Heart left ventricle (tissue), 16 donors: ENCODE data around the gene MAP3K5. TPM values are rescaled to one million over a fixed set of nuclear protein-coding genes. Genes with fewer than 3 reads are reported as not detected.

Source experiments
- ATAC-seq, 4 donors: fragments of 200-7000 bp; cut with Tn5 transposase; one replicate each; pipeline ENCODE4 v1.9.1; 2020 to 2022; ENCODE audit warnings: moderate library complexity in 4 of 4, mild to moderate bottlenecking in 3 of 4, moderate number of reproducible peaks in 1 of 4
- DNase-seq, 5 donors: peaks; one replicate each; pipeline ENCODE4 v3.0.0-alpha.2; 2020
- H3K27ac ChIP-seq, 12 donors: fragments of 200-600 bp; sonication (generic) in 4 of 12; one replicate each; pipeline versions ENCODE4 v1.5.0 to v1.8.0; 2016 to 2022; ENCODE audit warnings: mild to moderate bottlenecking in 2 of 12
- H3K27me3 ChIP-seq, 9 donors: fragments of 200-600 bp; sonication (generic) in 2 of 9; one replicate each; pipeline versions ENCODE4 v1.5.1 to v1.8.0; 2016 to 2022; ENCODE audit warnings: mild to moderate bottlenecking in 3 of 9
- H3K36me3 ChIP-seq, 9 donors: fragments of 200-600 bp; sonication (generic) in 2 of 9; one replicate each; pipeline versions ENCODE4 v1.5.0 to v1.8.0; 2018 to 2022; ENCODE audit warnings: mild to moderate bottlenecking in 2 of 9
- H3K4me1 ChIP-seq, 12 donors: fragments of 200-600 bp; sonication (generic) in 4 of 12; one replicate each; pipeline versions ENCODE4 v1.5.0 to v1.8.0; 2016 to 2022; ENCODE audit warnings: mild to moderate bottlenecking in 3 of 12
- H3K4me3 ChIP-seq, 12 donors: fragments of 200-600 bp; sonication (generic) in 4 of 12; one replicate each; pipeline versions ENCODE4 v1.5.0 to v1.8.0; 2017 to 2022; ENCODE audit warnings: mild to moderate bottlenecking in 9 of 12, moderate library complexity in 4 of 12
- H3K9me3 ChIP-seq, 12 donors: fragments of 200-600 bp; sonication (generic) in 4 of 12; one replicate each; pipeline versions ENCODE4 v1.5.0 to v1.8.0; 2016 to 2022; ENCODE audit warnings: mild to moderate bottlenecking in 1 of 12
- POLR2A ChIP-seq, 2 donors: fragments of 450-650 bp; IDR thresholded peaks; one replicate each; pipeline ENCODE4 v1.6.1; 2017; ENCODE audit warnings: antibody characterized with exemption in 2 of 2, mild to moderate bottlenecking in 2 of 2, moderate library complexity in 2 of 2
- WGBS, 4 donors: extraction: QIAGEN DNeasy Blood & Tissue Kit in 2 of 4; methylation state at CpG; one replicate each; pipeline versions ENCODE4 v1.1.5 to v1.1.7; 2013 to 2018; 5-methylcytosine and 5-hydroxymethylcytosine counted together
- intact Hi-C, 10 donors: fragments of 100-400 bp; cut with DNase I; formaldehyde crosslinking; loops; one replicate each; pipeline versions ENCODE4 v1.11.1 to v1.14.2; 2022
- polyA plus RNA-seq, 2 donors: library from polyadenylated mRNA; stranded (reverse); fragments of 200-250 nt; gene quantifications; one replicate each; pipeline ENCODE4 v1.2.3, GENCODE V29; 2013
- total RNA-seq, 9 donors: library from RNA; depleted of rRNA in 2 of 9; stranded (reverse); fragments of >200 nt in 2 of 9; fragmentation: NEBNext Ultra II Directional in 3 of 9; extraction: Animal tissue kit (Norgen Biotek cat#: 25700) in 3 of 9; gene quantifications; one replicate each; pipeline versions ENCODE4 v1.1.0 to v1.2.4, GENCODE V29; 2016 to 2023
- TF ChIP-seq, protein P1 (sequence below), 12 donors: fragments of 200-600 bp; sonication (generic) in 4 of 12; IDR thresholded peaks; one replicate each; pipeline versions ENCODE4 v1.5.0 to v1.8.0; 2018 to 2022; ENCODE audit warnings: antibody characterized with exemption in 12 of 12, mild to moderate bottlenecking in 5 of 12
- donor health status: ischemic (EF 13 %, LVEDD 7.1; RV severe dilation, severe dysfunction).
- donor health status: healthy with polysubstance abuse.
- donor health status: DM: no; HTN: yes; CAD: no.
- donor health status: DM: no; HTN: no; CAD: no.
- donor health status: ischemic (EF 25% LVEDD 6.9; RV normal size, moderate dysfunction).
- donor health status: ischemic (EF 25% LVEDD 5.7; RV mildly dilated, moderate dysfunction).
- donor health status: healthy.
- donor health status: DM: yes; HTN: yes; CAD: no.
- donor health status: ischemic (EF 35%, LVEDD 5.7; RV mildly dilated, moderate dysfunction).
- donor health status: nonischemic (EF 11% LVEDD 7.7; RV severe dilation, severe dysfunction).
- donor health status: DM: yes; HTN: yes; CAD: no.
- donor health status: PGD.
- donor health status: ischemic (EF 29% LVEDD 5.4; RV normal size, mild dysfunction).
- donor health status: nonischemic (EF 23%, LVEDD 6.1; RV moderate dilation, normal function).

Gene MAP3K5
- total and polyA plus RNA-seq, 11 donors = 7.1 to 34.1 (median 27.8) TPM

DNA sequence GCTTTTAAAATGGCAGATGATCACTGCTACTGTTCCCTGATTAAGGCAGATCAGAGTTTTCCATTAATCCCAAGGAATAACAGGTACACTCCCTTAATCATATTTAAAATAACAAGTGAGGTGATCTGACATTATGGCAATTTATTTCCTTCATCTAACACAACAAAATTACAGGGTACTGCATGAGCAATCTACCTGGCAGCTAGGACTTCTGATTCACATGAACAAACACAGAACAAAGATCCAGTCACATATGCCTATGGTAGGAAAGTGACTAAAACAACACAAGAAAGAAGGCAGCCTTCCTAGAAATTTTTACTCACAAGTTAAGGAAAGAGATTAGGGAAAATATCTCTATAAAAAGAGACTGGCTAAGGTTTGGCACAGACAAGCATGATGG lies 275.3 kb downstream of the MAP3K5 start:
- no peaks in the 10 kb centered on the region for H3K9me3 ChIP-seq
- peaks cover 0 to 3% (median 0%) of the 10 kb centered on the region in 12 donors for H3K4me1 ChIP-seq
- no peak for TF ChIP-seq POLR2A (IDR thresholded peaks at IDR 0.05)
- TF ChIP-seq, protein P1, sequence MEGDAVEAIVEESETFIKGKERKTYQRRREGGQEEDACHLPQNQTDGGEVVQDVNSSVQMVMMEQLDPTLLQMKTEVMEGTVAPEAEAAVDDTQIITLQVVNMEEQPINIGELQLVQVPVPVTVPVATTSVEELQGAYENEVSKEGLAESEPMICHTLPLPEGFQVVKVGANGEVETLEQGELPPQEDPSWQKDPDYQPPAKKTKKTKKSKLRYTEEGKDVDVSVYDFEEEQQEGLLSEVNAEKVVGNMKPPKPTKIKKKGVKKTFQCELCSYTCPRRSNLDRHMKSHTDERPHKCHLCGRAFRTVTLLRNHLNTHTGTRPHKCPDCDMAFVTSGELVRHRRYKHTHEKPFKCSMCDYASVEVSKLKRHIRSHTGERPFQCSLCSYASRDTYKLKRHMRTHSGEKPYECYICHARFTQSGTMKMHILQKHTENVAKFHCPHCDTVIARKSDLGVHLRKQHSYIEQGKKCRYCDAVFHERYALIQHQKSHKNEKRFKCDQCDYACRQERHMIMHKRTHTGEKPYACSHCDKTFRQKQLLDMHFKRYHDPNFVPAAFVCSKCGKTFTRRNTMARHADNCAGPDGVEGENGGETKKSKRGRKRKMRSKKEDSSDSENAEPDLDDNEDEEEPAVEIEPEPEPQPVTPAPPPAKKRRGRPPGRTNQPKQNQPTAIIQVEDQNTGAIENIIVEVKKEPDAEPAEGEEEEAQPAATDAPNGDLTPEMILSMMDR (IDR thresholded peaks at IDR 0.05) = no peak
- H3K27ac ChIP-seq = no peak overlapping the region
- no peaks in the 10 kb centered on the region for H3K36me3 ChIP-seq
- intact Hi-C loops = no loop called here
- ATAC-seq (no peak), DNase-seq (no peak)
- peaks cover 0 to 8% (median 0%) of the 10 kb centered on the region in 9 donors for H3K27me3 ChIP-seq
- H3K4me3 ChIP-seq = no peak overlapping the region

DNA sequence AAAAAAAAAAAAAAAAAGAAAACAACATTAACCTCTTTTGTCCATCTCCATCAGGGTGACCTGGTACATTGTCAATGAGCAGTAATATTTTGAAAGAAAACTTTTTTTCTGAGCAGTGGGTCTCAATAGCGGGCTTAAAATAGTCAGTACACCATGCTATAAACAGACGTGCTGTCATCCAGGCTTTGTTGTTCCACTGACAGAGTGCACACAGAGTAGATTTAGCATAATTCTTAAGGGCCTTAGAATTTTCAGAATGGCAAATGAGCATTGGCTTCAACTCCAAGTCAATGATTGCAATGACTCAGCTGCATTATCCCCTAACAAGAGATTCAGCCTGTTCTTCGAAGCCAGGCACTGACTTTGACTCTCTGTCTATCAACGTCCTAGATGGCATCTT lies 277.7 kb downstream of the MAP3K5 start:
- intact Hi-C loops = no loop called here
- TF ChIP-seq POLR2A (IDR thresholded peaks at IDR 0.05) = no peak
- TF ChIP-seq, protein P1 (IDR thresholded peaks at IDR 0.05) = no peak
- ATAC-seq = no peak
- no peak for DNase-seq
- H3K27me3 ChIP-seq = peaks cover 0 to 8% (median 0%) of the 10 kb centered on the region in 9 donors
- 81 to 87% (median 84%) methylated on average over 4 of the region's 4 CpGs for WGBS, 4 donors
- no peaks in the 10 kb centered on the region for H3K9me3 ChIP-seq
- peaks cover 0 to 5% (median 0%) of the 10 kb centered on the region in 12 donors for H3K4me1 ChIP-seq
- no peak overlapping the region for H3K27ac ChIP-seq
- no peaks in the 10 kb centered on the region for H3K36me3 ChIP-seq
- H3K4me3 ChIP-seq = no peak overlapping the region

DNA sequence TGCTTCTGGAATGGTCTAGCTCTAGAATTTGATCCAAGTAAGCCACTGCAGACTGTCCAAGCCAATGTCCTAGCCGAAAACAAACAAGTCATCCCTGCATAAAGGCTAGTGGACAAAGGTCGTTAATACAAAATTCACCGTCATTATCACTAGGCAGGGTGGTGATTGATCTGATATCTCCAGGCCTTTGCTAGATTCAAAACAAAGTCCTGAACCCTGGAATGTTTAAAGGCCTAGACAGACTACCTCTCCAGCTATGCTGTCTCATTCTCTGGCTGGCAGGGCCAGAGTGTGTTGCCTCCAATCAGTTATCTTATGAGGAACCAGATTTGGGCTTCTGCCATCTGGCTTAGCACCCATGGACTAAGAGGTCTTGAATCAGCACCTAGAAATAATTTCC lies 280.4 kb downstream of the MAP3K5 start:
- Histone ChIP-seq H3K4me1 (peaks cover 0 to 5% (median 0%) of the 10 kb centered on the region in 12 donors), H3K27ac (no peak overlapping the region), H3K9me3 (no peaks in the 10 kb centered on the region), H3K36me3 (no peaks in the 10 kb centered on the region), H3K4me3 (no peak overlapping the region), H3K27me3 (no peaks in the 10 kb centered on the region)
- DNase-seq (peak in 2 of 5 donors; percentile 30 to 50), ATAC-seq (peak in 2 of 4 donors; percentile 49 to 64)
- intact Hi-C loops = no loop called here
- TF ChIP-seq, protein P1 (IDR thresholded peaks at IDR 0.05) = no peak
- TF ChIP-seq POLR2A (IDR thresholded peaks at IDR 0.05) = no peak
- WGBS, 4 donors = 62 to 66% (median 63%) methylated on average over 3 of the region's 3 CpGs

- Histone ChIP-seq H3K4me1 (peaks cover 0 to 5% (median 0%) of the 10 kb centered on the region in 12 donors), H3K4me3 (no peak overlapping the region), H3K36me3 (no peaks in the 10 kb centered on the region), H3K9me3 (no peaks in the 10 kb centered on the region), H3K27me3 (no peaks in the 10 kb centered on the region), H3K27ac (no peak overlapping the region)
- no peak for ATAC-seq
- TF ChIP-seq, protein P1 (IDR thresholded peaks at IDR 0.05) = no peak
- 66 to 86% (median 79%) methylated on average over 1 of the region's 1 CpG for WGBS, 4 donors
- no peak for DNase-seq
- intact Hi-C loops = no loop called here
Measured at GRCh38 chr6:136511397-136511796, 280.9 kb downstream of the MAP3K5 start.
